ENCODE results near the gene ST8SIA4. TPM values are rescaled to one million over a fixed set of nuclear protein-coding genes. Genes with fewer than 3 reads are reported as not detected.
A peak's percentile ranks its signal among the peaks of the same experiment; 100 is the strongest.

The ST8SIA4 gene
- total RNA-seq, 4 donors from 2014 or later = 1.6 to 4.4 (median 2.8) TPM

DNA sequence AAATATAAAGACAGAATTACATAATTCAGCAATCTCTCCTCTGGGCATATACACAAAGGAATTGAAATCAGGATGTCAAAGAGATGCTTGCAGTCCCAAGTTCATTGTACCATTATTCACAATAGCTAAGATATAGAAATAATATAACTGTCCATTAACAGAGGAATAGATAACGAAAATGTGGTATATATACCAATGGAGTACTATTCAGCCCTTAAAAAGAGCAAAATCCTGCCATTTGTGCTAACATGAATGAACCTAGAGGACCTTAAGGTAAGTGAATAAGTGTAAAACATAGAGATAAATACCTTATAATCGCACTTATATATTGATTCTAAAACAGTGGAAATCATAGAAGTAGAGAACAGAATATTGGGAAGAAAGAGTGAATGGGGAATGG lies 7.0 kb downstream of the ST8SIA4 start:
- 87 to 94% methylated on average over 2 of the region's 2 CpGs for WGBS, 2 donors
- H3K36me3 ChIP-seq = no peaks in the 10 kb centered on the region
- TF ChIP-seq POLR2A (IDR thresholded peaks at IDR 0.05) = no peak
- TF ChIP-seq, protein P1, sequence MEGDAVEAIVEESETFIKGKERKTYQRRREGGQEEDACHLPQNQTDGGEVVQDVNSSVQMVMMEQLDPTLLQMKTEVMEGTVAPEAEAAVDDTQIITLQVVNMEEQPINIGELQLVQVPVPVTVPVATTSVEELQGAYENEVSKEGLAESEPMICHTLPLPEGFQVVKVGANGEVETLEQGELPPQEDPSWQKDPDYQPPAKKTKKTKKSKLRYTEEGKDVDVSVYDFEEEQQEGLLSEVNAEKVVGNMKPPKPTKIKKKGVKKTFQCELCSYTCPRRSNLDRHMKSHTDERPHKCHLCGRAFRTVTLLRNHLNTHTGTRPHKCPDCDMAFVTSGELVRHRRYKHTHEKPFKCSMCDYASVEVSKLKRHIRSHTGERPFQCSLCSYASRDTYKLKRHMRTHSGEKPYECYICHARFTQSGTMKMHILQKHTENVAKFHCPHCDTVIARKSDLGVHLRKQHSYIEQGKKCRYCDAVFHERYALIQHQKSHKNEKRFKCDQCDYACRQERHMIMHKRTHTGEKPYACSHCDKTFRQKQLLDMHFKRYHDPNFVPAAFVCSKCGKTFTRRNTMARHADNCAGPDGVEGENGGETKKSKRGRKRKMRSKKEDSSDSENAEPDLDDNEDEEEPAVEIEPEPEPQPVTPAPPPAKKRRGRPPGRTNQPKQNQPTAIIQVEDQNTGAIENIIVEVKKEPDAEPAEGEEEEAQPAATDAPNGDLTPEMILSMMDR (IDR thresholded peaks at IDR 0.05) = no peak

DNA sequence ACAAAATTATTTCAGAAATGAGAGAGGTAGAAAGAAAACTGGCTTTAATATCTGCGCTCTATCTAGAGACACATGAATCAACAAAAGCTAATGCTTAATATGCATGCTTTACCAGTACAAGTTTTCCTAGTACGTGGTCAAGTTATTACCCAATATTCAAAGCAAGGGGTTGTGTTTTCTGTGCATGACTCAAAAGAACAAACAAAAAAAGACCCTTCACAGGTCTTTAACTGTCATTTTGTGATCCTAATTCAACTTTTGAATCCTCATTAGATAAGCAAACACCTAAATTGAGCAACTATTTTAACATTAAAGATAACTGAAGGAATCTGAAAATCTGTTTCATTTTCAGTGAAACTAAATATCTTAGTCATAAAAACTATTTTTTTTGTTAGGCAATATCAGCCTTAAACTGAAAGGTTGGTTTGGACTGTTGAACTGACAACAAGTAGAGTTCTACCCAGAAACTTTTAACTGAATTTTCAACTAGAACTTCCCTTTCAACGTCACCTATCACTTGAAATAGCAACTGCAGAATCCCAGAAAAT lies 12.5 kb downstream of the ST8SIA4 start:
- intact Hi-C loops (cut with DNase I) = no loop called here
- H3K27me3 ChIP-seq = no peaks in the 10 kb centered on the region
- H3K9me3 ChIP-seq = no peaks in the 10 kb centered on the region
- peak overlapping the region in 3 of 4 donors; percentile 4 to 39 (median 15) for H3K4me3 ChIP-seq
- no peak for DNase-seq
- TF ChIP-seq POLR2A (IDR thresholded peaks at IDR 0.05) = no peak
- peak overlapping the region in 2 of 4 donors; percentile 3 to 27 for H3K27ac ChIP-seq
- no peaks in the 10 kb centered on the region for H3K36me3 ChIP-seq
- 31 to 54% methylated on average over 3 of the region's 3 CpGs for WGBS, 2 donors
- no peaks in the 10 kb centered on the region for H3K4me1 ChIP-seq

More for the DNA sequence above, 7.0 kb downstream of the ST8SIA4 start:
- Histone ChIP-seq H3K9me3 (no peaks in the 10 kb centered on the region), H3K27me3 (peaks cover 0 to 4% (median 0%) of the 10 kb centered on the region in 4 donors), H3K4me1 (peaks cover 2 to 14% (median 4%) of the 10 kb centered on the region in 3 donors), H3K4me3 (no peak overlapping the region), H3K27ac (no peak overlapping the region)
- no peak for DNase-seq
- intact Hi-C loops (cut with DNase I) = no loop called here

DNA sequence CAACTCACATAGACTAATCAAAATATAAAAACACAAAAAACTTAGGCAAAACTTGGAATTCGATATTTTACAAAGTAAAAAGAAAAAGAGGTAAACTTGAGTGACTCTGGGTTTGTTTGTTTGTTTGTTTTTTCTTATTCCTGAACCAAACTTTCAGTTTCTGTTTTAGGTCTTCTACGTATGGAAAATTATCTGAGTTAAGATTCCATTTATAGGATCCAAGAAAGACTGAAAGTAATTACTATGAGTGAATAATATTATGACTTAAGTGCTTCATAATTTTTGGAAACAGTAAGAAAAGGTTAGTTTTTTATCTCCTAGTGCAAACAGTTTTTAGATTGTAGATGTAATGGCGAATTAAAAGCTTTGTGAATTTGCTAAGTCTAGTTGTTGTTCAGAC lies 13.2 kb downstream of the ST8SIA4 start:
- Histone ChIP-seq H3K4me3 (peak overlapping the region in 3 of 4 donors; percentile 4 to 39 (median 15)), H3K36me3 (no peaks in the 10 kb centered on the region), H3K27ac (peak overlapping the region in 2 of 4 donors; percentile 3 to 27), H3K4me1 (no peaks in the 10 kb centered on the region), H3K9me3 (no peaks in the 10 kb centered on the region), H3K27me3 (no peaks in the 10 kb centered on the region)
- no peak for DNase-seq
- intact Hi-C loops (cut with DNase I) = no loop called here
- whole genome bisulfite sequencing, 2 donors = 51% methylated on average over 3 of the region's 3 CpGs
- TF ChIP-seq, protein P1 (IDR thresholded peaks at IDR 0.05) = no peak
- no peak for TF ChIP-seq POLR2A (IDR thresholded peaks at IDR 0.05)

DNA sequence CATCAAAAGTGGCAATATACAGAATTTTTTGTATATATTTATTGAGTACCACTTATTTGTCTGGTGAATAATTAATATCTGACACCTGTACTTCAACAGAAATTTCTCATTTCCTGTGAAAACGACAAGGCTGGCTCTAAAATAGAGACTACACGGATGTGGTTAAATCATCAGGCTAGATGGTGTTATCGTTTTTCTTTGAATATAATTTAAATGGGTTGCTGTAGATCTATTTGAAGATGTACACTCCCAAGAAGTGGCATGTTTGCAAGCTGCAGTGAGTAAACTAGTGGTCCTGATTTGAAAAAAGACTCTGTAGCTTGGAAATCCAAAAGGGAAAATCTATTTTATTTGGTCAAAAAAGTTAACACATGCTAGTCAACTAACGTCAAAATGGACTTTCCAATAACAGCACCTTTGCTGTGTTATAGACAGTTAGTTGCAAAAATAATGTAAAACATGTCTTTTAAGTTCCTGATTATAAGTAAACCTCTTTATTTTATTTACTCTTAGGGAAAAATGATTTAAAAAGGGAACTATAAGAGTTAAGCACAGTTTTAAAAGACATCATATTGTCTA lies 13.8 kb downstream of the ST8SIA4 start:
- WGBS, 2 donors = 44 to 66% methylated on average over 4 of the region's 4 CpGs
- DNase-seq = no peak
- Histone ChIP-seq H3K9me3 (no peaks in the 10 kb centered on the region), H3K36me3 (no peaks in the 10 kb centered on the region), H3K27ac (peak overlapping the region in 1 of 4 donors; percentile 11), H3K27me3 (no peaks in the 10 kb centered on the region), H3K4me1 (no peaks in the 10 kb centered on the region), H3K4me3 (peak overlapping the region in 2 of 4 donors; percentile 4 to 39)
- no peak for TF ChIP-seq POLR2A (IDR thresholded peaks at IDR 0.05)
- TF ChIP-seq, protein P1 (IDR thresholded peaks at IDR 0.05) = no peak
- intact Hi-C loops (cut with DNase I) = no loop called here

DNA sequence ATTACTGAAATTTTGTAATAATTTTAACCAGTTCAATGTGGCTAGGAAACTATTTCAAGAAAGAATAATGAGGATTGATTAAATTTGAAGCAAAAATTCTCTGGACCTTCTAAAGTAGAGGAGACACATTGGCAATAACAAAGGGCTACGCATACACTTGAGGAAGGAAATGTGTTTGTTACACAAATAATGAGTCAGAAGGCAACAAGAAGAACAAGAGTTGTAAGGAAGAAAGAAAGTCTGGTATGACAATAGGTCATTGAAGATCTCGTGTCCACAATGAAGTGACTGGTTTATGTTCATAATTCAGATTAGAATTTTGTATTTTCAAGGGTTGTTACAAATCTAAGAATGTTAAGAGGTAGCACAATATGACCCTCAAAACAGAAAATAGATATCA lies 25.8 kb downstream of the ST8SIA4 start:
- DNase-seq = no peak
- intact Hi-C loops (cut with DNase I) = no loop called here
- no peaks in the 10 kb centered on the region for H3K27me3 ChIP-seq
- TF ChIP-seq POLR2A (IDR thresholded peaks at IDR 0.05) = no peak
- TF ChIP-seq, protein P1 (IDR thresholded peaks at IDR 0.05) = no peak
- H3K4me3 ChIP-seq = no peak overlapping the region
- H3K9me3 ChIP-seq = no peaks in the 10 kb centered on the region
- no peaks in the 10 kb centered on the region for H3K36me3 ChIP-seq
- H3K27ac ChIP-seq = no peak overlapping the region
- WGBS, 2 donors = 39 to 51% methylated on average over 2 of the region's 2 CpGs
- H3K4me1 ChIP-seq = no peaks in the 10 kb centered on the region

All from esophagus squamous epithelium (tissue), 5 donors.